Vagina (tissue), 2 donors: ENCODE results near the gene DBI. TPM values are rescaled to one million over a fixed set of nuclear protein-coding genes. Genes with fewer than 3 reads are reported as not detected.
A peak's percentile ranks its signal among the peaks of the same experiment; 100 is the strongest.

Experiments used
- DNase-seq, 2 donors: peaks; one replicate each; pipeline ENCODE4 v3.0.0-alpha.2; 2017; ENCODE audit errors: extremely low spot score in 2 of 2
- H3K27ac ChIP-seq: fragments of 200-600 bp; sonication (generic); one replicate; pipeline ENCODE4 v1.5.1; 2019
- H3K27me3 ChIP-seq: fragments of 200-600 bp; sonication (generic); one replicate; pipeline ENCODE4 v1.5.1; 2019
- H3K36me3 ChIP-seq, 2 donors: fragments of 200-600 bp; sonication (generic); one replicate each; pipeline ENCODE4 v1.5.1; 2017 to 2019
- H3K4me1 ChIP-seq: fragments of 200-600 bp; sonication (generic); one replicate; pipeline ENCODE4 v1.5.1; 2019
- H3K4me3 ChIP-seq, 2 donors: fragments of 200-600 bp; sonication (generic); 1 replicate in 1 of 2; 2 replicates in 1 of 2; pipeline ENCODE4 v1.5.1; 2016 to 2019
- H3K9me3 ChIP-seq: fragments of 200-600 bp; sonication (generic); one replicate; pipeline ENCODE4 v1.5.1; 2019
- POLR2A ChIP-seq, 2 donors: fragments of 450-650 bp; IDR thresholded peaks; one replicate each; pipeline ENCODE4 v1.6.1; 2017; ENCODE audit warnings: antibody characterized with exemption in 2 of 2, mild to moderate bottlenecking in 2 of 2, moderate library complexity in 2 of 2
- POLR2AphosphoS5 ChIP-seq, 2 donors: sonication (generic); formaldehyde crosslinking; IDR thresholded peaks; one replicate each; pipeline ENCODE4 v1.9.0; 2017; ENCODE audit warnings: antibody characterized with exemption in 2 of 2, mild to moderate bottlenecking in 2 of 2, low read depth in 1 of 2; ENCODE audit not compliant: insufficient read depth in 1 of 2
- intact Hi-C: fragments of 100-400 bp; cut with DNase I; formaldehyde crosslinking; loops from one replicate; pipeline ENCODE4 v1.15.1; 2023
- total RNA-seq: library from RNA; depleted of rRNA; stranded (reverse); fragments of >200 nt; gene quantifications from one replicate; pipeline ENCODE4 v1.2.3, GENCODE V29; 2016
- TF ChIP-seq, protein P1 (sequence below), 3 experiments: fragments of 450-650 bp in 2 of 3; fragments of 200-600 bp in 1 of 3; sonication (generic) in 1 of 3; IDR thresholded peaks; one replicate each; pipeline ENCODE4 v1.5.1; 2017 to 2019; ENCODE audit warnings: antibody characterized with exemption in 3 of 3, mild to moderate bottlenecking in 2 of 3, moderate library complexity in 2 of 3

The DBI gene
- total RNA-seq, 1 donor from 2014 or later, result 117 TPM

DNA sequence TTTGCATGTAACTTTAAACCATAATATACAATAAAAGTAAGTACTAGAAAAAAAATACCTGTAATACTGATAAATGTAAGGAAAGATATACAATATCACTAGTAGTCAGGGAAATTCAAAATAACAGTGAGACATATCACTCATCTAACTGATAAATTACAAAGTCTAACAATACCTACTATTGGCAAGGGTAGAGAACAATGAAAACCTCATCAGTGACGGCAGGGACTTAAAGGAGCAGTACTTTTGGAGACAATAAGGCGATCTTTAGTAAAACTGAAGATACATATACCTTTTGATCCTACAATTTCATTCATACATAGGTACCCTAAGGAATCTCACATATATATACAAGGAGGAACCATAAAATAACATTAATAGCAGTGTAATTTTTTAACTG is 25.1 kb upstream of the DBI start:
- Histone ChIP-seq H3K4me3 (no peak overlapping the region), H3K27me3 (no peaks in the 10 kb centered on the region), H3K4me1 (no peaks in the 10 kb centered on the region), H3K9me3 (no peaks in the 10 kb centered on the region), H3K27ac (no peak overlapping the region), H3K36me3 (no peaks in the 10 kb centered on the region)
- intact Hi-C loops, result no loop called here
- no peak for TF ChIP-seq POLR2A (IDR thresholded peaks at IDR 0.05)
- TF ChIP-seq POLR2AphosphoS5 (IDR thresholded peaks at IDR 0.05; ENCODE audit: insufficient read depth in 1 of 2, low read depth in 1 of 2), result no peak
- TF ChIP-seq, protein P1, sequence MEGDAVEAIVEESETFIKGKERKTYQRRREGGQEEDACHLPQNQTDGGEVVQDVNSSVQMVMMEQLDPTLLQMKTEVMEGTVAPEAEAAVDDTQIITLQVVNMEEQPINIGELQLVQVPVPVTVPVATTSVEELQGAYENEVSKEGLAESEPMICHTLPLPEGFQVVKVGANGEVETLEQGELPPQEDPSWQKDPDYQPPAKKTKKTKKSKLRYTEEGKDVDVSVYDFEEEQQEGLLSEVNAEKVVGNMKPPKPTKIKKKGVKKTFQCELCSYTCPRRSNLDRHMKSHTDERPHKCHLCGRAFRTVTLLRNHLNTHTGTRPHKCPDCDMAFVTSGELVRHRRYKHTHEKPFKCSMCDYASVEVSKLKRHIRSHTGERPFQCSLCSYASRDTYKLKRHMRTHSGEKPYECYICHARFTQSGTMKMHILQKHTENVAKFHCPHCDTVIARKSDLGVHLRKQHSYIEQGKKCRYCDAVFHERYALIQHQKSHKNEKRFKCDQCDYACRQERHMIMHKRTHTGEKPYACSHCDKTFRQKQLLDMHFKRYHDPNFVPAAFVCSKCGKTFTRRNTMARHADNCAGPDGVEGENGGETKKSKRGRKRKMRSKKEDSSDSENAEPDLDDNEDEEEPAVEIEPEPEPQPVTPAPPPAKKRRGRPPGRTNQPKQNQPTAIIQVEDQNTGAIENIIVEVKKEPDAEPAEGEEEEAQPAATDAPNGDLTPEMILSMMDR (IDR thresholded peaks at IDR 0.05), result no peak
- no peak for DNase-seq

DNA sequence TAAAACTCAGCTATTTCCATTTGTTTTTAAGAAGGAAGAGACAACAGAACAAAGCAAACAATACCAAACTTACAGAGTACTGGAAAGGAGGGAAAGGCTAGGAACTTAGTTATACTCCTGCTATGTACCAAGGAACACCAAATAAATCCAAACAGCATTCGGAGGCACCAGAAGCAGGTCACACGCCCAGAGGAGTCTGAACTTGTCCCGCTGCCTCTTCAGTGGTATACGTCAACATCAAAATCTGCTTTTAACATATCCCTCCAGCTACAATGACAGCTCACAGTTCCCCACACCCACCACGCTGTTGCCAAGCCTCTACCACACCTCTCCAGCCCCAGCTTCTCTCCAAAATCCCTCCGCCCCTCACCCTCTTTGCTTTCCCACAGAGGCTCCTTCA is 17.5 kb upstream of the DBI start:
- TF ChIP-seq POLR2AphosphoS5 (IDR thresholded peaks at IDR 0.05; ENCODE audit: insufficient read depth in 1 of 2, low read depth in 1 of 2) (peak in 1 of 2 donors; percentile 60), POLR2A (IDR thresholded peaks at IDR 0.05) (no peak)

DNA sequence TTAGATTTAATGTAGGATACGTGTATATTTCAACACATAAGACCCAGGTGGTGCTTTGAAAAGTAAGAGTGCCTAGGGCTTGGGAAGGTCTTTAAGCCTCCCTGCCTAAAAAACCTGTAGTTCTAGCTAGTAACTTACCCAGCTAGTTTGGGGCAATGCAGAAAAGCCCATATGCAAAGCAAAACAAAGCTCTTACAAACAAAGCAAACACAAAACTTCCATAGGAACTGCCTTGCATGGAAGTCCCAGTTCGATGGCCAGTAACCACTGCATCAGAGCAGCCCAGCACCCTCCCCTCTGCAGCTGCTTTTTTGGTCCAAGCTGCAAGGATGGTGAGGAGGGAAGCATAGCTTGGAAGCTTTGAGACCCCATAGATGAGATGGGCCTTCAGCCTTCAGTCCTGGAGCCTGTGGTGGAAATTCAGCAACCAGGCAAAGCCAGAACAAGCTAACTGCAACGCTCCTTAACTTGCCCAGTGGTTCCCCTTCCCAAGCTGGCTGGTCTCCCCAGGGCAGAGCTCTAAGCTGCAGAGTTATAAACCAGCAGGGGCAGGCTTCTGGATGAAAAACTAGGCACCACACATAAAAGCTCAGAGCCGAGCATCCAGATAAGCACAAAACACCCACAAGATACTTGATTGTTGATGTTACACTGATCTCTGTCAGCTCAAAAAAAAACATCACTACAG is 16.3 kb upstream of the DBI start:
- Histone ChIP-seq H3K27me3 (no peaks in the 10 kb centered on the region), H3K9me3 (no peaks in the 10 kb centered on the region), H3K36me3 (no peaks in the 10 kb centered on the region), H3K4me1 (peaks cover 13% of the 10 kb centered on the region), H3K4me3 (no peak overlapping the region), H3K27ac (no peak overlapping the region)
- DNase-seq, result no peak
- intact Hi-C loops, result no loop called here
- TF ChIP-seq POLR2A (IDR thresholded peaks at IDR 0.05) (no peak), POLR2AphosphoS5 (IDR thresholded peaks at IDR 0.05; ENCODE audit: insufficient read depth in 1 of 2, low read depth in 1 of 2) (no peak)
- TF ChIP-seq, protein P1 (IDR thresholded peaks at IDR 0.05), result no peak

More for the DNA sequence above, 17.5 kb upstream of the DBI start:
- no peak for DNase-seq
- no peaks in the 10 kb centered on the region for H3K27me3 ChIP-seq
- intact Hi-C loops, result no loop called here
- H3K27ac ChIP-seq, result peak overlapping the region; percentile 35
- H3K9me3 ChIP-seq, result no peaks in the 10 kb centered on the region
- no peaks in the 10 kb centered on the region for H3K36me3 ChIP-seq
- H3K4me3 ChIP-seq, result no peak overlapping the region
- peaks cover 13% of the 10 kb centered on the region for H3K4me1 ChIP-seq

DNA sequence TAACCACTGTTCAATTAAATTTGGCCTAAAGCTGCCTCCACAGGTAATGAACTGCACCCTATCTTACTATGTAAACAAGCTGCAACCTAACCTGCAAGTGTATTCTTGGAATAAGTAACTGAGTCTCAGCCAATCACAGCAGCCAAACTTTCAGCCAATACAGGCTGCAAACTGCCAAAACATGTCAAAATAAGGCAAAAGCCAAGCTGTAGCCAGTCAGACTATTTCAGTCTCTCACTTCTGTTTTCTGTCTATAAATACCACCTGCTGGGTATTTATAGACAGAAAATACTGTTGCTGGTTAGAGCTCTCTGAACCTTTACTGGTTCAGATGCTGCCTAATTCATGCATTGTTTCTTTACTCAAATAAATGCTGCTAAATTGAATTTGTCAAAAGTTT is 14.4 kb upstream of the DBI start:
- no peaks in the 10 kb centered on the region for H3K9me3 ChIP-seq
- no peak overlapping the region for H3K27ac ChIP-seq
- intact Hi-C loops, result no loop called here
- H3K4me1 ChIP-seq, result peaks cover 13% of the 10 kb centered on the region
- H3K4me3 ChIP-seq, result no peak overlapping the region
- TF ChIP-seq POLR2A (IDR thresholded peaks at IDR 0.05) (no peak), POLR2AphosphoS5 (IDR thresholded peaks at IDR 0.05; ENCODE audit: insufficient read depth in 1 of 2, low read depth in 1 of 2) (peak in 1 of 2 donors; percentile 43)
- DNase-seq, result no peak
- no peaks in the 10 kb centered on the region for H3K36me3 ChIP-seq
- no peaks in the 10 kb centered on the region for H3K27me3 ChIP-seq

DNA sequence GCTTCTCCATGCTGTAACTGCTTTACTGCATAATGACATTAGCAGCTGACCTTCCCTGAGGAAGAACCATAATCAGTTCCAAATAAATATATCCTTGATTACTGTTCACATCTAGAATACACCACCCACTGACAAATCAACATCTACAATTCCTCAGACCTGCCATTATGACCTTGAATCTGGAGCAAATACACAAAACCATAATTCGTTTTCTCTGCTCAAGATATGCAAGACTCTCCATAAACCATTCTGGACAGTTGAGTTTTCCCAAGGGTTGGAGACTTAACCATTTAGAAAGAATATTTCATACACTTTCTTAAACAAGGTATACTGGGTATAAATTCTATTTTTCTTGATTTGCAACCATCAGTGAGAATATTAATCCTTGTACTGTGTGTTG is 11.9 kb upstream of the DBI start:
- intact Hi-C loops, result no loop called here
- Histone ChIP-seq H3K36me3 (no peaks in the 10 kb centered on the region), H3K27me3 (no peaks in the 10 kb centered on the region), H3K27ac (no peak overlapping the region), H3K4me3 (no peak overlapping the region), H3K9me3 (no peaks in the 10 kb centered on the region), H3K4me1 (peaks cover 8% of the 10 kb centered on the region)
- no peak for DNase-seq
- TF ChIP-seq POLR2AphosphoS5 (IDR thresholded peaks at IDR 0.05; ENCODE audit: insufficient read depth in 1 of 2, low read depth in 1 of 2) (no peak), POLR2A (IDR thresholded peaks at IDR 0.05) (no peak)
- TF ChIP-seq, protein P1 (IDR thresholded peaks at IDR 0.05), result no peak

DNA sequence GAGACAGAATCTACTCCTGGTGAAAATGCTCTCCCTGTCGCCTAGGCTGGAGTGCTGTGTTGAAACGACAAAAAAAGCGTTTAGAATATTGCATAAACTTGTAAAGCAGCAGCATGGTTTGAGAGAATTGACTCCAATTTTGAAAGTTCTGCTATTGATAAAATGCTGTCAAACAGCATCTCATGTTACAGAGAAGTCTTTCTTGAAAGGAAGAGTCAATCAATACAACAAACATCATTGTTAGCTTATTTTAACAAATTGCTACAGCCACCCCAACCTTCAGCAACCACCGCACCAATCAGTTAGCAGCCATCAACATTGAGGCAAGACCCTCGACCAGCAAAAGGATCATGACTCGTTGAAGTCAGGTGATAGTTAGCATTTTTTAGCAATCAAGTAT is 7.0 kb upstream of the DBI start:
- Histone ChIP-seq H3K4me3 (no peak overlapping the region), H3K4me1 (peaks cover 2% of the 10 kb centered on the region), H3K27me3 (no peaks in the 10 kb centered on the region), H3K27ac (no peak overlapping the region), H3K9me3 (no peaks in the 10 kb centered on the region), H3K36me3 (no peaks in the 10 kb centered on the region)
- no peak for TF ChIP-seq POLR2AphosphoS5 (IDR thresholded peaks at IDR 0.05; ENCODE audit: insufficient read depth in 1 of 2, low read depth in 1 of 2)
- TF ChIP-seq POLR2A (IDR thresholded peaks at IDR 0.05), result no peak
- TF ChIP-seq, protein P1 (IDR thresholded peaks at IDR 0.05), result no peak
- intact Hi-C loops, result no loop called here
- no peak for DNase-seq
